ENCODE data around the gene BMPR1A. TPM values are rescaled to one million over a fixed set of nuclear protein-coding genes. Genes with fewer than 3 reads are reported as not detected.

The BMPR1A gene
- total RNA-seq: 54.8 TPM

GRCh38 chr10:86756511-86757112 is at the start of gene BMPR1A:
TSS of gene BMPR1A (plus strand) at chr10:86756619. CDS start at chr10:86876019, 119,400 bp downstream.
- peak; percentile 91 for DNase-seq (ENCODE audit: low spot score)

- no peak for DNase-seq (ENCODE audit: low spot score)
Observed at GRCh38 chr10:86706977-86707376, 49.4 kb upstream of the BMPR1A start.

DNA sequence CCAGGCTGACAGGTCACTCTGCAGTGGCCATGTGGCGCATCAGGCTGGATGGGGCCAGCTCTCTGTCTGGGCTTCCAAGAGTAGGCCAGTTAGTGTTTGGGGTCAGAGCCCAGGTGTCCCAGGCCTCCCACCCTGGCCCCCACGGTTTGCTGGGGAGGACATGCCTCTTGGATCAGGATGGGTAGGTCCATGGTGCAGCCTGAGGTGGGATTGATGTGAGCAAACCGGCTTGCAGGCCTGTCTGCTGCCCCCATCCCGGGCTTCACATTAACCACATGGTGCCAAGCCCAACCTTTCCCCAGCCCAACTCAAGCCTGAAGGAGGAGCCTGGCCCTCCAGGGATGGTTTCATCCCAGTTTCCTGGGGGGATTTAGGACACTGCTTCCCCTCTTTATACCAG is 48.9 kb upstream of the BMPR1A start:
- no peak for DNase-seq (ENCODE audit: low spot score)

GRCh38 chr10:86708068-86708782 is 48.2 kb upstream of the BMPR1A start:
- DNase-seq (ENCODE audit: low spot score): no peak

- no peak for DNase-seq (ENCODE audit: low spot score)
Observed at GRCh38 chr10:86708783-86709380, 47.5 kb upstream of the BMPR1A start.

DNA sequence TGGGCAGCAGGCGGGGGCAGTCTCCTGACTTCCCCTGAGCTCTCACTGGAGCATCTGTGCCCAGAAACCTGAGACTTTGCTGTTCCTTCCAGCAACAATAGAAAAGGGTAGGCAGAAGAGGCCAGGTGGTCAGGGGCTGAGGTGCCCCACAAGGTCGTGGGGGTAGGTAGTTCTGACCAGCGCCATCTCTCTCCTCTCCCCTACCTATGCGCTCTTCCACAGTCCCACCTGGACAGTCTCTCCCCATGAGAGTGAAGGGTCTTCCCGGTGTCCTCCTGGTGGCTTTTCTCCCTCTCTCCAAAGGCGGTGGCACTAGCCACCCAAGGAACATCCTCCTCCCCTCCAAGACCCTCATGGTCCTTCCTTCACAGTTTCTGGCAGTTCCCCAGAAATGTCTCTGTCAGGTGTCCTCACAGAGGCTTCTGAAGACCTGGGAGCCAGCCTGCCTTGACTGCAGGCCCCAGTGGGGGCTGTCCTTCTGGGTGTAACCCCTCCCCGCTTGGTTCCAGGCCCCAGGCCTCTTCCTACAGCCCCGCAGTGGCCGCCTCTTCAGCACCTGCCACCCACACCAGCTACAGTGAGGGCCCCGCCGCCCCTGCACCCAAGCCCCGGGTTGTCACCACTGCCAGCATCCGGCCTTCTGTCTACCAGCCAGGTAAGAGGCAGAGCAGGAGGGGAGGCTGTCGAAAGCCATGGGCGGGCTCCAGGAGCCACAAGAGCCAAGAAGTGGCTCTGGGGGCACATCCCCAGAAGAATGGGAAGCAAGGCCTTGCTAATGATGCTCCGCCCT is 46.8 kb upstream of the BMPR1A start:
- no peak for DNase-seq (ENCODE audit: low spot score)

GRCh38 chr10:86710987-86711512 is 45.4 kb upstream of the BMPR1A start:
- DNase-seq (ENCODE audit: low spot score): peak; percentile 92

GRCh38 chr10:86711513-86712316 is 44.7 kb upstream of the BMPR1A start:
- DNase-seq (ENCODE audit: low spot score): no peak

DNA sequence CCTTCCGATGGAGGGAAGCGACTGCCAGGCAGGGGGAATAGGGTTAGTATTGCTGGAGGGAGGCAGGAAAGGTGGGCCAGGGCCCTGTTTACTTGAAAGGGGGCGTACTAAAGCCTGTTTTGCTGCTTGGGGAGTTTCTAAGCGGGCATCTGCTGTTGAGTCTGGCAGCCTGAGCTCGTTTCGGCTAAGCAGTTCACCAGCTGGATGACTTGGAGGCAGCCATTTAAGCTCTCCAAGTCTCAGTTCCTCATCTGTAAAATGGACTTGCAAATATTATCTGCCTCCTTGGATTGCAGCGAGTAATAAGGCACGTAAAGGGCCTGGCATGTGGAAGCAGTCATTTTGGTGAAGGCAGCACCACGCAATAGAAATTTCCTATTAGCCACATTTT is 44.1 kb upstream of the BMPR1A start:
- DNase-seq (ENCODE audit: low spot score): no peak

DNA sequence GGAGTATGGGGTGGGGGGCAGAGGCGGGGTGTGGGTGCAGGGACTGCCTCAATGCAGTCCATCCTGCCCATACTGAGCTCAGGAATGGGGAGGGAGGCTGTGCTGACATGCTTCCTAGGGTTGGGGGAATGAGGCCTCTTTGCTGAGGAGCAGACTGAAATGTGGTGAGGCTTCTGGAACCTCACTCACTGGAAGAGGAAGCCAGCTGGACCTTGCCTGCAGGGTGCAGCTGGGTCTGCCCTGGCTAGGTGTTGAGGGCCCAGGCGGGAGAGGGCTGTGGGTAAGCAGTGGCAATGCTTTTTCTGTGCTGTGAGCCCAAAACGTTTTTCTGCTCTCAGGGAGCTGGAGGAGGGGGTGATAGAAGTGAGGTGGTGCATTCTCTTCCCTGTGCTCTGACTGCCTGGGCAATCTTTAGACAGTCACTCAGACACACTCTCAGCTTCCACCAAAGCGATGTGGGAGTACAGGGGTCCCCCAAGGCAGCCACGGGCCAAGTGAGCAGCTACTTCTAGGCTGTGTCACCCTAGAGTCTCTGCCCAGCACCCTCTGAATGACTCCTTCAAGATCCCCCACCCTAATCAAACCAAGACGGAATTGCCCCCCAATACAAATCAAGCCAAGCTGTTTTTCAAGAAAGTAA is 41.1 kb upstream of the BMPR1A start:
- DNase-seq (ENCODE audit: low spot score): no peak

GRCh38 chr10:86715836-86716235 is 40.6 kb upstream of the BMPR1A start:
- DNase-seq (ENCODE audit: low spot score): no peak

- DNase-seq (ENCODE audit: low spot score): no peak
Observed at GRCh38 chr10:86716466-86716865, 40.0 kb upstream of the BMPR1A start.

GRCh38 chr10:86718556-86718955 is 37.9 kb upstream of the BMPR1A start:
- no peak for DNase-seq (ENCODE audit: low spot score)

DNA sequence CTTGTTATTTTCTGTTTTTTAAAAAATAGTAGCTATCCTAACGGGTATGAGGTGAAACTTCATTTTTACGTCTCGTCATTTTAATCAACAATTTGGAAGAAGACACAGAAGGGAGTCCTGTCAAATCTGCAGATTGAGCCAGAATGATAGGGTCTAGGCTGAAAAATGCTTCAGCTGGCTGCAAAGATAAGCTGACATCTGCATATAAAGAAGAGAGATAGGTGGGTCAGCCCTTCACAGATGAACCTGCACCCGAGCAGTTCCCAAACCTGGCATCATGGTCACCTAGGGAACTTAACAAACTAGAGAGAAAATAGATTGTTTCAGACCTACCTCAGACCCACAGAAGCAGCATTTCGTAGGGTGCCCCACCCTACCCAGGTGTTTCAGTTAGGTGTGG is 35.2 kb upstream of the BMPR1A start:
- no peak for DNase-seq (ENCODE audit: low spot score)

DNA sequence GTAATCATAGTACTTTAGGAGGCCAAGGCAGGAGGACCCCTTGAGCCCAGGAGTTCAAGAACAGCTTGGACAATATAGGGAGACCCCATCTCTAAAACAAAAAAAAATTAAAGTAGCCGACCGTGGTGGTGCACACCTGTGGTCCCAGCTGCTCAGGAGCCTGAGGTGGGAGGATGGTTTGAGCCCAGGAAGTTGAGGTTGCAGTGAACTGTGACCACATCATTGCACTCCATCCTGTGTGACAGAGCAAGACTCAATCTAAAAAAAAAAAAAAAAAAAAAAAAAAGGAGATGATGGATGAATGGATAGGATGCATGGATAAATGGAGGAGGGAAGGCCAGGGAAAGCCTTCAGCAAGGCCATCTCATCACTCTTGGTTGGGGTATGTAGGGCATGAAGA is 33.4 kb upstream of the BMPR1A start:
- DNase-seq (ENCODE audit: low spot score): no peak

- DNase-seq (ENCODE audit: low spot score): no peak
Observed at GRCh38 chr10:86724445-86724844, 32.0 kb upstream of the BMPR1A start.

GRCh38 chr10:86725980-86726676 is 30.3 kb upstream of the BMPR1A start:
- no peak for DNase-seq (ENCODE audit: low spot score)

DNA sequence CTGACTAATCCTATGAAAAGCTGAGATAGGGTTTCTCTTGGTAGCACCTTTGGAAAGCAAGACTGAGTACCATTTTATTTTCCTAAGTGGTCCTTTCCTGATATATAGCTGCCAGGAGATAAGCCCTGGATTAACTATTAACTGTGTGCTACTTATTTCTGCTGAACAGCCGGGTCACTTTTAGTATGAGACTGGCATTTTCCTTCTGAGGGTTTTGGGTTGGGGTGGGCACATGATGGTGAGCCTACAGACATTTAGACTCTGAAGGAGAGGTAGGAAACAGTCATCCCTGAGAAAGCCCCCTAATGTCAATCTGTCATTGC is 29.8 kb upstream of the BMPR1A start:
- no peak for DNase-seq (ENCODE audit: low spot score)

DNA sequence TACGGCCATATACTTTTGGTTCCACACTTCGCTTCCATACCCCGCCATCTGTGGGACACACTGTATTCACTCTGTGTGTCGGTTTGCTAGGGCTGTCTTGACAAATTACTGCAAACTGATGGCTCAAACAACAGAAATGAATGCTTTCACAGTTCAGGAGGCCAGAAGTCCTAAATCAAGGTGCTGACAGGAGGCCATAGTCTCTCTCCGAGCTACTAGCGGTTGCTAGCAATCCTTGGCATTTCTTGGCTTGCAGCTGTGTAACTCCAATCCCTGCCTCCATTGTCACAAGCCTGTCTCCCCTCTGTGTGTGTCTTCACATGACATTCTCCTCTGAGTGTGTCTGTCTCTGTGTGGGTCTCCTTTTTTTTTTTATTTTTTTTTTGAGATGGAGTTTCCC is 28.9 kb upstream of the BMPR1A start:
- no peak for DNase-seq (ENCODE audit: low spot score)

GRCh38 chr10:86728056-86728455 is 28.4 kb upstream of the BMPR1A start:
- DNase-seq (ENCODE audit: low spot score): no peak

All from ureter (tissue), 1 donor.